GM12878 (cell line): ENCODE results near the gene CENPC. TPM values are rescaled to one million over a fixed set of nuclear protein-coding genes. Genes with fewer than 3 reads are reported as not detected.

ENCODE experiments used
- ELK1 ChIP-seq: IDR thresholded peaks from 2 replicates; pipeline ENCODE4 v1.6.1; 2012; ENCODE audit warnings: low read depth, low read length, improper control_type of control experiment
- MTA3 ChIP-seq: IDR thresholded peaks from 2 replicates; pipeline ENCODE4 v1.6.1; 2012; ENCODE audit warnings: low read length, inconsistent platforms, borderline replicate concordance
- NFYB ChIP-seq: IDR thresholded peaks from 2 replicates; pipeline ENCODE4 v1.6.1; 2011; ENCODE audit warnings: low read depth, mild to moderate bottlenecking, low read length, improper control_type of control experiment, moderate library complexity; ENCODE audit not compliant: insufficient read depth
- PRDM15 ChIP-seq: fragments of 450-650 bp; formaldehyde crosslinking; IDR thresholded peaks from 2 replicates; pipeline ENCODE4 v1.4.0; 2020; ENCODE audit warnings: mild to moderate bottlenecking, moderate library complexity
- RB1 ChIP-seq: fragments of 450-650 bp; formaldehyde crosslinking; IDR thresholded peaks from 2 replicates; pipeline ENCODE4 v1.6.1; 2017; ENCODE audit warnings: mild to moderate bottlenecking, borderline replicate concordance
- RCOR1 ChIP-seq: conservative IDR thresholded peaks from 2 replicates; pipeline ENCODE4 v1.6.1; 2012; ENCODE audit warnings: low read depth, low read length, improper control_type of control experiment
- ZBED1 ChIP-seq: IDR thresholded peaks from 2 replicates; pipeline ENCODE4 v1.6.1; 2016; ENCODE audit warnings: borderline replicate concordance
- ZBTB11 ChIP-seq: fragments of 450-650 bp; formaldehyde crosslinking; IDR thresholded peaks from 2 replicates; pipeline ENCODE4 v1.5.0; 2022; ENCODE audit warnings: mild to moderate bottlenecking, missing genetic modification characterization
- ZBTB4 ChIP-seq: fragments of 450-650 bp; formaldehyde crosslinking; IDR thresholded peaks from 2 replicates; pipeline ENCODE4 v1.4.0; 2022; ENCODE audit warnings: mild to moderate bottlenecking, moderate library complexity
- ZBTB40 ChIP-seq: fragments of 450-650 bp; IDR thresholded peaks from 2 replicates; pipeline ENCODE4 v1.6.1; 2016; ENCODE audit warnings: mild to moderate bottlenecking, moderate library complexity, borderline replicate concordance
- polyA plus RNA-seq, 11 experiments: library from polyadenylated mRNA; depleted of rRNA in 4 of 11; unstranded in 6 of 11; stranded (reverse) in 5 of 11; fragments of >200 nt; fragmentation: Nextera tagmentation in 4 of 11; fragmentation: Illumina TruSeq in 1 of 11; extraction: Ambion mirVana in 4 of 11; extraction: Trizol in 1 of 11; gene quantifications; 1 replicate in 1 of 11; 2 replicates in 10 of 11; pipeline versions ENCODE4 v1.2.1 to v1.2.3, GENCODE V29; 2011 to 2016; ENCODE audit warnings: inconsistent platforms in 2 of 11, missing spikeins in 2 of 11, low read depth in 1 of 11
- total RNA-seq, 4 experiments: library from RNA; depleted of rRNA in 3 of 4; stranded (reverse); fragments of >200 nt in 3 of 4; fragmentation: Illumina TruSeq in 1 of 4; extraction: Trizol in 1 of 4; gene quantifications; 2 replicates each; pipeline versions ENCODE4 v1.2.1 to v1.2.3, GENCODE V29; 2013 to 2021

CENPC gene
- total and polyA plus RNA-seq, 10 of the 15 experiments (the other 5 are each of a cell fraction or from before 2014, with no cell fraction given): 13.1 to 34.9 (median 20.3) TPM

- no peak for TF ChIP-seq ZBTB4 (CRISPR knock-in tag)
- no peak for TF ChIP-seq ELK1
- TF ChIP-seq RB1: no peak
- no peak for TF ChIP-seq NFYB
- TF ChIP-seq PRDM15: no peak
- TF ChIP-seq ZBED1: no peak
- no peak for TF ChIP-seq ZBTB11
- no peak for TF ChIP-seq ZBTB40
- TF ChIP-seq MTA3: no peak
- no peak for TF ChIP-seq RCOR1
These were observed 79.6 kb downstream of the CENPC start (continued) for GRCh38 chr4:67465763-67466052.
